GM23248 (cell line): ENCODE measurements around the gene CARD11. TPM values are rescaled to one million over a fixed set of nuclear protein-coding genes. Genes with fewer than 3 reads are reported as not detected.

Experiments used
- DNase-seq: peaks from one replicate; pipeline ENCODE4 v3.0.0-alpha.2; 2015
- H2AFZ ChIP-seq: fragments of 200-600 bp; sonication (generic); 2 replicates; pipeline ENCODE4 v1.6.1; 2016; ENCODE audit warnings: antibody characterized with exemption
- H3F3A ChIP-seq: fragments of 200-600 bp; sonication (generic); 2 replicates; pipeline ENCODE4 v1.6.1; 2016; ENCODE audit warnings: mild to moderate bottlenecking, antibody characterized with exemption, mixed run types; ENCODE audit not compliant: insufficient read depth
- H3K27ac ChIP-seq: fragments of 200-600 bp; sonication (generic); 2 replicates; pipeline ENCODE4 v1.5.1; 2016; ENCODE audit warnings: mild to moderate bottlenecking
- H3K27me3 ChIP-seq: fragments of 200-600 bp; sonication (generic); replicated peaks from 2 replicates; pipeline ENCODE4 v1.6.1; 2016; ENCODE audit warnings: mild to moderate bottlenecking; ENCODE audit not compliant: insufficient read depth
- H3K36me3 ChIP-seq: fragments of 200-600 bp; sonication (generic); 2 replicates; pipeline ENCODE4 v1.6.1; 2016; ENCODE audit warnings: low read depth, mild to moderate bottlenecking
- H3K4me1 ChIP-seq: fragments of 200-600 bp; sonication (generic); 2 replicates; pipeline ENCODE4 v1.6.1; 2016; ENCODE audit warnings: mild to moderate bottlenecking; ENCODE audit not compliant: insufficient read depth
- H3K4me2 ChIP-seq: fragments of 200-600 bp; sonication (generic); one replicate; pipeline ENCODE4 v1.6.1; 2016; ENCODE audit warnings: mild to moderate bottlenecking; ENCODE audit not compliant: unreplicated experiment
- H3K4me3 ChIP-seq: fragments of 200-600 bp; sonication (generic); 2 replicates; pipeline ENCODE4 v1.5.1; 2016; ENCODE audit warnings: mild to moderate bottlenecking
- H3K79me2 ChIP-seq: fragments of 200-600 bp; sonication (generic); 2 replicates; pipeline ENCODE4 v1.6.1; 2016; ENCODE audit warnings: mild to moderate bottlenecking; ENCODE audit not compliant: insufficient read depth
- H3K9ac ChIP-seq: fragments of 200-600 bp; sonication (generic); 2 replicates; pipeline ENCODE4 v1.6.1; 2016; ENCODE audit warnings: mild to moderate bottlenecking
- H3K9me2 ChIP-seq: fragments of 200-600 bp; sonication (generic); 2 replicates; pipeline ENCODE4 v1.6.1; 2016; ENCODE audit warnings: mixed run types, mild to moderate bottlenecking, moderate library complexity; ENCODE audit not compliant: insufficient read depth
- H3K9me3 ChIP-seq: fragments of 200-600 bp; sonication (generic); one replicate; pipeline ENCODE4 v1.6.1; 2017; ENCODE audit warnings: low read depth
- H4K20me1 ChIP-seq: fragments of 200-600 bp; sonication (generic); 2 replicates; pipeline ENCODE4 v1.6.0; 2016; ENCODE audit not compliant: insufficient read depth
- EZH2 ChIP-seq: fragments of 200-600 bp; sonication (generic); IDR thresholded peaks from 2 replicates; pipeline ENCODE4 v1.6.1; 2018; ENCODE audit warnings: antibody characterized with exemption, mild to moderate bottlenecking; ENCODE audit not compliant: insufficient read depth, poor library complexity, severe bottlenecking
- EZH2phosphoT487 ChIP-seq: fragments of 200-600 bp; sonication (generic); IDR thresholded peaks from 2 replicates; pipeline ENCODE4 v1.6.1; 2018; ENCODE audit warnings: antibody characterized with exemption, moderate library complexity, mild to moderate bottlenecking, low read depth; ENCODE audit not compliant: insufficient read depth
- WGBS, 2 experiments: methylation state at CpG; one replicate each; pipeline ENCODE4 v1.1.6; 2015 to 2017; ENCODE audit warnings: low lambda C conversion rate in 2 of 2, low coverage in 1 of 2; ENCODE audit errors: missing lambda C conversion rate in 2 of 2; 5-methylcytosine and 5-hydroxymethylcytosine counted together
- in situ Hi-C: fragments of 300-500 bp; cut with MboI; formaldehyde crosslinking; loops from 2 replicates; pipeline ENCODE4 v1.15.0; 2020
- polyA plus RNA-seq: library from polyadenylated mRNA; unstranded; fragments of >200 nt; fragmentation: Nextera tagmentation; extraction: Ambion mirVana; gene quantifications from 2 replicates; pipeline ENCODE4 v1.2.1, GENCODE V29; 2016
- total RNA-seq: library from RNA; depleted of rRNA; stranded (reverse); fragments of >200 nt; shearing (Covaris generic); gene quantifications from 2 replicates; pipeline ENCODE4 v1.2.3, GENCODE V29; 2014

CARD11 gene
- total and polyA plus RNA-seq, 2 experiments from 2014 or later, result not detected

GRCh38 chr7:3037259-3037658 lies 6.4 kb downstream of the CARD11 start:
- WGBS, 2 experiments, result 41 to 50% methylated on average over 4 of the region's 4 CpGs
- in situ Hi-C loops, result no loop called here
- DNase-seq, result no peak
- no peaks in the 10 kb centered on the region for H3K9me2 ChIP-seq
- H3K79me2 ChIP-seq, result no peaks in the 10 kb centered on the region
- no peak overlapping the region for H3K9ac ChIP-seq
- no peak overlapping the region for H3K4me3 ChIP-seq
- no peaks in the 10 kb centered on the region for H4K20me1 ChIP-seq
- no peak overlapping the region for H3K4me2 ChIP-seq
- no peak overlapping the region for H3K27ac ChIP-seq
- no peaks in the 10 kb centered on the region for H3K36me3 ChIP-seq
- H3F3A ChIP-seq, result no peaks in the 10 kb centered on the region
- no peaks in the 10 kb centered on the region for H3K27me3 ChIP-seq
- TF ChIP-seq EZH2, result no peak
- no peak for TF ChIP-seq EZH2phosphoT487
- H3K9me3 ChIP-seq, result no peaks in the 10 kb centered on the region
- H2AFZ ChIP-seq, result no peak overlapping the region
- H3K4me1 ChIP-seq, result no peaks in the 10 kb centered on the region

GRCh38 chr7:3034591-3035150 lies 9.0 kb downstream of the CARD11 start:
- Histone ChIP-seq H3K9ac (no peak overlapping the region), H3K4me1 (no peaks in the 10 kb centered on the region), H2AFZ (no peak overlapping the region), H4K20me1 (no peaks in the 10 kb centered on the region), H3K36me3 (no peaks in the 10 kb centered on the region), H3K4me2 (no peak overlapping the region), H3K27me3 (no peaks in the 10 kb centered on the region), H3K9me2 (no peaks in the 10 kb centered on the region), H3K79me2 (no peaks in the 10 kb centered on the region), H3K27ac (no peak overlapping the region), H3K9me3 (no peaks in the 10 kb centered on the region), H3F3A (no peaks in the 10 kb centered on the region), H3K4me3 (no peak overlapping the region)
- in situ Hi-C loops, result no loop called here
- 75 to 83% methylated on average over 26 of the region's 26 CpGs for WGBS, 2 experiments
- DNase-seq, result no peak
- TF ChIP-seq EZH2phosphoT487 (no peak), EZH2 (no peak)

GRCh38 chr7:3033581-3033980 lies 10.1 kb downstream of the CARD11 start:
- no peak overlapping the region for H3K27ac ChIP-seq
- H3K4me2 ChIP-seq, result no peak overlapping the region
- no peaks in the 10 kb centered on the region for H3K4me1 ChIP-seq
- H3K79me2 ChIP-seq, result no peaks in the 10 kb centered on the region
- H3K27me3 ChIP-seq, result no peaks in the 10 kb centered on the region
- no peak overlapping the region for H3K9ac ChIP-seq
- H3F3A ChIP-seq, result no peaks in the 10 kb centered on the region
- no peak overlapping the region for H2AFZ ChIP-seq
- WGBS, 2 experiments, result 65 to 72% methylated on average over 12 of the region's 12 CpGs
- no peaks in the 10 kb centered on the region for H3K36me3 ChIP-seq
- no peak for TF ChIP-seq EZH2
- TF ChIP-seq EZH2phosphoT487, result no peak
- DNase-seq, result no peak
- no peaks in the 10 kb centered on the region for H3K9me3 ChIP-seq
- H3K4me3 ChIP-seq, result no peak overlapping the region
- H4K20me1 ChIP-seq, result no peaks in the 10 kb centered on the region
- in situ Hi-C loops, result no loop called here
- no peaks in the 10 kb centered on the region for H3K9me2 ChIP-seq

DNA sequence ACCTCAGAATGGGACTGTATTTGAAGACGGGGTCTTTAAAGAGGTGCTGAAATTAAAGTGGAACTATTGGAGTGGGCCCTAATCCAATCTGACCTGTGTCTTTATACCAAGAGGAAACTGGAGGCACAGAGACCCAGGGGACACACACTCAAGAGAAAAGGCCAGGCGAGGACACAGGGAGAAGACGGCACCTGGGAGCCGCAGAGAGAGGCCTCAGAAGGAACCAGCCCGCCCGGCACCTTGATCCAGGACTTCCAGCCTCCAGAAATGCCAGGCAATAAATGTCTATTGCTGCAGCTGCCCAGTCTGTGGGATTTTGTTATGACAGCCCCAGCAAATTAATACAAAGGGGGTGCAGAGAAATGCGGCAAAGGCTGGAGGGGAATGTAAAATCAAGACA lies 10.5 kb downstream of the CARD11 start:
- H4K20me1 ChIP-seq, result no peaks in the 10 kb centered on the region
- H2AFZ ChIP-seq, result no peak overlapping the region
- TF ChIP-seq EZH2 (no peak), EZH2phosphoT487 (no peak)
- no peaks in the 10 kb centered on the region for H3K36me3 ChIP-seq
- DNase-seq, result no peak
- no peaks in the 10 kb centered on the region for H3K9me3 ChIP-seq
- H3K4me3 ChIP-seq, result no peak overlapping the region
- H3K27ac ChIP-seq, result no peak overlapping the region
- no peak overlapping the region for H3K9ac ChIP-seq
- H3K79me2 ChIP-seq, result no peaks in the 10 kb centered on the region
- no peaks in the 10 kb centered on the region for H3F3A ChIP-seq
- H3K9me2 ChIP-seq, result no peaks in the 10 kb centered on the region
- in situ Hi-C loops, result no loop called here
- WGBS, 2 experiments, result 28 to 46% methylated on average over 7 of the region's 7 CpGs
- no peak overlapping the region for H3K4me2 ChIP-seq
- H3K4me1 ChIP-seq, result no peaks in the 10 kb centered on the region
- H3K27me3 ChIP-seq, result no peaks in the 10 kb centered on the region

DNA sequence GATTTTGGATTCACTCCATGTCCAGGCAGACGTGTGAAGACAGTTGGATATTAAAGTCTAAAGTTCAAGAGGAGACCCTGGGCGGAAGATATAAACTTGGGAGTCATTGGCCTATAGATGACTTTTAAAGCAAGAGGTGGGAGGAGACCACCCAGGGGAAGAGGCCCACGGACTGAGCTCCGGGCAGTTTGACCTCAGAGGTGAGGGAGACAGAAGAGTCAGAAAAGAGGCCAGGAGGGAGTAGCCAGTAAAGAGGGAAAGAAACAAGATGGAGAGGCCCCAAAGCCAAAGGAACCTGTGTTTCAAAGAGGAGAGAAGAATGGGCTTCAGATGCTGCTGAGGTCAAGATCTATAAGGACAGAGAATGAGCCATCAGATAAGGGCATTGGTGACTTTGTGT lies 11.4 kb downstream of the CARD11 start:
- no peaks in the 10 kb centered on the region for H4K20me1 ChIP-seq
- no peaks in the 10 kb centered on the region for H3K27me3 ChIP-seq
- H3F3A ChIP-seq, result no peaks in the 10 kb centered on the region
- no peak overlapping the region for H2AFZ ChIP-seq
- no peaks in the 10 kb centered on the region for H3K9me3 ChIP-seq
- H3K27ac ChIP-seq, result no peak overlapping the region
- 30 to 38% methylated on average over 4 of the region's 4 CpGs for WGBS, 2 experiments
- no peak overlapping the region for H3K4me3 ChIP-seq
- H3K36me3 ChIP-seq, result no peaks in the 10 kb centered on the region
- TF ChIP-seq EZH2phosphoT487 (no peak), EZH2 (no peak)
- H3K9ac ChIP-seq, result no peak overlapping the region
- no peak overlapping the region for H3K4me2 ChIP-seq
- H3K9me2 ChIP-seq, result no peaks in the 10 kb centered on the region
- no peaks in the 10 kb centered on the region for H3K79me2 ChIP-seq
- no peaks in the 10 kb centered on the region for H3K4me1 ChIP-seq
- in situ Hi-C loops, result no loop called here
- no peak for DNase-seq
